K562 (cell line): ENCODE results near the gene DNAJB6. TPM values are rescaled to one million over a fixed set of nuclear protein-coding genes. Genes with fewer than 3 reads are reported as not detected.

Experiments used
- ATAC-seq: fragments of 200-7000 bp; cut with Tn5 transposase; 3 replicates; pipeline ENCODE4 v1.9.1; 2020; ENCODE audit warnings: moderate library complexity
- BruUV-seq: library from RNA; stranded (reverse); fragments of 400-500 nt; replicated peaks from 2 replicates; lab custom pipeline; 2021; lab: Mats Ljungman, UMichigan
- CTCF ChIA-PET: fragments of 300-600 bp; formaldehyde crosslinking; extraction: SDS; loops from one replicate; lab custom pipeline; 2021; ENCODE audit warnings: low intra/inter-chr PET ratio; lab: Yijun Ruan, JAX
- POLR2A ChIA-PET: fragments of 300-600, 350-650 bp; sonication (Branson Sonifier 250); formaldehyde crosslinking; extraction: SDS; loops from one replicate; lab custom pipeline; 2021; ENCODE audit warnings: antibody characterized with exemption, inconsistent platforms; lab: Yijun Ruan, JAX
- DNase-seq, 4 experiments: peaks; one replicate each; pipeline versions ENCODE4 v3.0.0 to v3.0.0-alpha.2; 2011 to 2018; ENCODE audit warnings: low spot score in 3 of 4, mixed read lengths in 3 of 4; ENCODE audit errors: extremely low read depth in 1 of 4
- FAIRE-seq: peaks from 2 replicates; lab custom pipeline; 2011; peaks lifted over from hg19 to GRCh38; lab: Jason Lieb, UNC
- H2AFZ ChIP-seq: 2 replicates; pipeline ENCODE4 v1.6.0; 2011; ENCODE audit warnings: low read depth, low read length, control low read depth, inconsistent platforms
- H3K27ac ChIP-seq: fragments of 200-600 bp; 3 replicates; pipeline ENCODE4 v1.8.0; 2011; ENCODE audit warnings: low read depth, mild to moderate bottlenecking, control low read depth, inconsistent platforms, low read length, moderate library complexity, mixed read lengths; ENCODE audit errors: extremely low read depth
- H3K27me3 ChIP-seq, 2 experiments: fragments of 300-600 bp in 1 of 2; 2 replicates in 1 of 2; 3 replicates in 1 of 2; pipeline versions ENCODE4 v1.6.0 to v1.8.0; 2011; ENCODE audit warnings: inconsistent platforms in 2 of 2, low read length in 2 of 2, mild to moderate bottlenecking in 1 of 2, mixed read lengths in 1 of 2, moderate library complexity in 1 of 2; ENCODE audit not compliant: control insufficient read depth in 2 of 2, insufficient read depth in 2 of 2
- H3K36me3 ChIP-seq: fragments of 300-600 bp; 3 replicates; pipeline ENCODE4 v1.8.0; 2011; ENCODE audit warnings: mild to moderate bottlenecking, low read length, inconsistent platforms; ENCODE audit not compliant: control insufficient read depth, insufficient read depth
- H3K4me1 ChIP-seq, 2 experiments: fragments of 200-600 bp in 1 of 2; replicated peaks in 1 of 2; 2 replicates in 1 of 2; 3 replicates in 1 of 2; pipeline versions ENCODE4 v1.5.1 to v1.8.0; 2011; ENCODE audit warnings: inconsistent platforms in 2 of 2, low read length in 2 of 2, mild to moderate bottlenecking in 1 of 2, mixed read lengths in 1 of 2, moderate library complexity in 1 of 2; ENCODE audit not compliant: control insufficient read depth in 2 of 2, insufficient read depth in 2 of 2
- H3K4me2 ChIP-seq: 2 replicates; pipeline ENCODE4 v1.6.1; 2011; ENCODE audit warnings: low read length, control low read depth, inconsistent platforms, mixed read lengths; ENCODE audit not compliant: insufficient read depth
- H3K4me3 ChIP-seq: fragments of 200-600 bp; sonication (generic), shearing (Covaris generic); 2 replicates; pipeline ENCODE4 v1.5.1; 2016; ENCODE audit warnings: control low read depth, inconsistent platforms
- H3K79me2 ChIP-seq: fragments of 200-600 bp; 3 replicates; pipeline ENCODE4 v1.8.0; 2011; ENCODE audit warnings: low read length, inconsistent platforms; ENCODE audit not compliant: control insufficient read depth, insufficient read depth
- H3K9ac ChIP-seq, 2 experiments: 2 replicates each; pipeline versions ENCODE4 v1.6.0 to v1.6.1; 2011; ENCODE audit warnings: low read depth in 2 of 2, low read length in 2 of 2, control low read depth in 1 of 2, inconsistent platforms in 1 of 2, mild to moderate bottlenecking in 1 of 2, mixed read lengths in 1 of 2; ENCODE audit not compliant: insufficient read depth in 1 of 2
- H3K9me1 ChIP-seq: one replicate; pipeline ENCODE4 v1.6.0; 2011; ENCODE audit warnings: inconsistent platforms, mild to moderate bottlenecking, low read length, moderate library complexity; ENCODE audit not compliant: control insufficient read depth, insufficient read depth
- H3K9me3 ChIP-seq: replicated peaks from 2 replicates; pipeline ENCODE4 v1.5.1; 2011; ENCODE audit warnings: low read depth, low read length, inconsistent platforms; ENCODE audit not compliant: control insufficient read depth, insufficient read depth
- H4K20me1 ChIP-seq: replicated peaks from 2 replicates; pipeline ENCODE4 v1.6.1; 2011; ENCODE audit warnings: low read length, inconsistent platforms, mixed read lengths; ENCODE audit not compliant: control insufficient read depth, insufficient read depth
- CEBPG ChIP-seq, 3 experiments: fragments of 200-800 bp in 1 of 3; sonication (Bioruptor generic) in 1 of 3; sonication (generic) in 1 of 3; formaldehyde crosslinking in 1 of 3; IDR thresholded peaks in 2 of 3; conservative IDR thresholded peaks in 1 of 3; 2 replicates each; pipeline versions ENCODE4 v1.6.1 to v1.8.0; 2016 to 2022; ENCODE audit warnings: missing compliant biosample characterization in 2 of 3, missing genetic modification characterization in 2 of 3, mild to moderate bottlenecking in 1 of 3, missing genetic modification reagents in 1 of 3
- ETS2 ChIP-seq: IDR thresholded peaks from 2 replicates; pipeline ENCODE4 v1.6.1; 2016; ENCODE audit warnings: borderline replicate concordance, missing genetic modification characterization, mild to moderate bottlenecking, moderate library complexity, missing compliant biosample characterization; ENCODE audit not compliant: poor library complexity, severe bottlenecking
- HNRNPL ChIP-seq: fragments of 200-400 bp; formaldehyde crosslinking; IDR thresholded peaks from 2 replicates; pipeline ENCODE4 v1.6.1; 2017; ENCODE audit warnings: low read depth, mild to moderate bottlenecking, low read length
- MXI1 ChIP-seq: IDR thresholded peaks from 2 replicates; pipeline ENCODE4 v1.6.1; 2011; ENCODE audit warnings: low read depth, mild to moderate bottlenecking, improper control_type of control experiment, low read length
- PHTF2 ChIP-seq: fragments of 250-450 bp; sonication (Bioruptor Pico); IDR thresholded peaks from 2 replicates; pipeline ENCODE4 v1.5.0; 2021; ENCODE audit warnings: mild to moderate bottlenecking
- RCOR1 ChIP-seq, 2 experiments: IDR thresholded peaks; 2 replicates each; pipeline ENCODE4 v1.6.1; 2012; ENCODE audit warnings: low read depth in 2 of 2, low read length in 2 of 2, borderline replicate concordance in 1 of 2, improper control_type of control experiment in 1 of 2
- ZBTB11 ChIP-seq, 3 experiments: fragments of 200-800 bp in 1 of 3; fragments of 250-450 bp in 1 of 3; fragments of 450-650 bp in 1 of 3; sonication (Bioruptor Pico) in 1 of 3; sonication (Bioruptor generic) in 1 of 3; formaldehyde crosslinking in 1 of 3; IDR thresholded peaks; 2 replicates each; pipeline versions ENCODE4 v1.6.1 to v1.8.0; 2016 to 2022; ENCODE audit warnings: mild to moderate bottlenecking in 2 of 3, missing genetic modification characterization in 2 of 3, missing compliant biosample characterization in 1 of 3, moderate library complexity in 1 of 3
- ZFX ChIP-seq: sonication (generic); formaldehyde crosslinking; IDR thresholded peaks from 2 replicates; pipeline ENCODE4 v1.8.0; 2022; ENCODE audit warnings: mild to moderate bottlenecking, missing genetic modification reagents, moderate library complexity
- ZNF511 ChIP-seq: sonication (generic); formaldehyde crosslinking; IDR thresholded peaks from 2 replicates; pipeline ENCODE4 v1.8.0; 2022; ENCODE audit warnings: mild to moderate bottlenecking, missing genetic modification reagents
- ZNF785 ChIP-seq: fragments of 250-450 bp; sonication (Bioruptor Pico); IDR thresholded peaks from 2 replicates; pipeline ENCODE4 v1.4.0; 2020; ENCODE audit warnings: mild to moderate bottlenecking
- WGBS: fragments of 100-300 bp; shearing (Covaris generic); methylation state at CpG from one replicate; pipeline ENCODE4 v1.1.6; 2016; ENCODE audit warnings: low coverage, mixed read lengths; ENCODE audit not compliant: insufficient coverage; ENCODE audit errors: missing lambda C conversion rate; 5-methylcytosine and 5-hydroxymethylcytosine counted together
- in situ Hi-C: fragments of 300-500 bp; cut with MboI; formaldehyde crosslinking; loops from 4 replicates; pipeline ENCODE4 v1.15.0; 2018; ENCODE audit warnings: inconsistent platforms, mixed read lengths
- intact Hi-C: fragments of 100-400 bp; cut with micrococcal nuclease; formaldehyde crosslinking; loops from 2 replicates; pipeline ENCODE4 v1.14.2; 2022
- polyA plus RNA-seq, 8 experiments: library from polyadenylated mRNA; depleted of rRNA in 4 of 8; stranded (reverse) in 5 of 8; unstranded in 3 of 8; fragments of >200 nt; fragmentation: Nextera tagmentation in 2 of 8; fragmentation: Illumina TruSeq in 1 of 8; extraction: Ambion mirVana in 2 of 8; extraction: Trizol in 1 of 8; gene quantifications; 2 replicates each; pipeline versions ENCODE4 v1.2.1 to v1.2.3, GENCODE V29; 2011 to 2014; ENCODE audit warnings: inconsistent platforms in 1 of 8, missing spikeins in 1 of 8
- total RNA-seq, 7 experiments: library from RNA; depleted of rRNA in 6 of 7; stranded (reverse); fragments of >200 nt in 6 of 7; fragmentation: Illumina TruSeq in 2 of 7; extraction: Trizol in 2 of 7; gene quantifications; 2 replicates each; pipeline versions ENCODE4 v1.2.1 to v1.2.3, GENCODE V29; 2011 to 2021; ENCODE audit warnings: low replicate concordance in 1 of 7

DNAJB6 gene
- total and polyA plus RNA-seq, 9 of the 15 experiments (the other 6 are each of a cell fraction or from before 2014, with no cell fraction given): 84.5 to 158 (median 135) TPM

- TF ChIP-seq MXI1: no peak
- intact Hi-C loops: no loop called here
- Histone ChIP-seq H3K4me2 (no peak overlapping the region), H3K4me1 (no peaks in the 10 kb centered on the region), H2AFZ (no peak overlapping the region), H3K9me3 (no peaks in the 10 kb centered on the region), H3K9ac (no peak overlapping the region), H3K9me1 (no peaks in the 10 kb centered on the region), H3K36me3 (peaks cover 100% of the 10 kb centered on the region), H3K4me3 (no peak overlapping the region), H4K20me1 (peaks cover 28% of the 10 kb centered on the region), H3K79me2 (peaks cover 75% of the 10 kb centered on the region), H3K27ac (no peak overlapping the region), H3K27me3 (no peaks in the 10 kb centered on the region)
- 95% methylated on average over 8 of the region's 8 CpGs for WGBS
- no peak for DNase-seq
- in situ Hi-C loops: no loop called here
- no peak for FAIRE-seq
- POLR2A ChIA-PET: interaction anchor here (1.6 kb wide), 1 partner anchor 12 kb away, joined by 3 read pairs; no protein-coding TSS in a partner anchor
- no peak for ATAC-seq
- BruUV-seq: no TSS peak
- CTCF ChIA-PET: no interaction called here
Observed at GRCh38 chr7:157366722-157367121, 29.9 kb downstream of the DNAJB6 start.

GRCh38 chr7:157368955-157369354 lies 32.2 kb downstream of the DNAJB6 start:
- intact Hi-C loops: no loop called here
- 84% methylated on average over 7 of the region's 7 CpGs for WGBS
- in situ Hi-C loops: no loop called here
- Histone ChIP-seq H2AFZ (no peak overlapping the region), H3K4me1 (peaks cover 0 to 3% of the 10 kb centered on the region in 2 experiments; a peak in 1 of 5 replicates), H3K27me3 (no peaks in the 10 kb centered on the region), H3K9me3 (no peaks in the 10 kb centered on the region), H3K4me3 (no peak overlapping the region), H3K9me1 (peaks cover 7% of the 10 kb centered on the region), H3K36me3 (peaks cover 100% of the 10 kb centered on the region), H3K4me2 (no peak overlapping the region), H3K9ac (no peak overlapping the region), H3K79me2 (peaks cover 75% of the 10 kb centered on the region), H3K27ac (no peak overlapping the region), H4K20me1 (peaks cover 31% of the 10 kb centered on the region)
- ATAC-seq (no peak), DNase-seq (no peak), FAIRE-seq (no peak)
- ChIA-PET POLR2A (interaction anchor here (0.8 to 1.3 kb wide), 3 partner anchors 14 to 23 kb away, joined by 3 read pairs; no protein-coding TSS in a partner anchor), CTCF (no interaction called here)
- no TSS peak for BruUV-seq
- TF ChIP-seq ZNF785 (no peak), ZNF511 (CRISPR knock-in tag) (no peak), PHTF2 (CRISPR knock-in tag) (peak; percentile 82; the same call in 1 of the 2 replicates), RCOR1 (IDR thresholded peaks at IDR 0.05; ENCODE audit: borderline replicate concordance in 1 of 2, low read depth in 2 of 2, low read length in 2 of 2) (no peak), ZBTB11 (CRISPR knock-in tag; IDR thresholded peaks at IDR 0.05) (no peak), CEBPG (CRISPR knock-in tag; IDR thresholded peaks at IDR 0.05) (no peak), CEBPG (tag; conservative IDR thresholded peaks at IDR 0.05 in 1 of 2, IDR thresholded peaks at IDR 0.05 in 1 of 2) (no peak), HNRNPL (no peak), ZFX (CRISPR knock-in tag) (peak; percentile 15), ETS2 (tag) (no peak)
